ENCODE results near the gene IGF2BP2. TPM values are rescaled to one million over a fixed set of nuclear protein-coding genes. Genes with fewer than 3 reads are reported as not detected.
"Not testable (repeated sequence)": the region's sequence is repeated elsewhere in the genome, so short reads cannot be mapped to it uniquely, and the experiment has no call there.

IGF2BP2 gene
- total RNA-seq, 1 experiment from 2014 or later = 0.67 TPM

- DNase-seq = no peak
- no peaks in the 10 kb centered on the region for H3K36me3 ChIP-seq (ENCODE audit: insufficient read depth, low read length)
- no peaks in the 10 kb centered on the region for H3K4me1 ChIP-seq (ENCODE audit: low read length)
- no peaks in the 10 kb centered on the region for H4K20me1 ChIP-seq (ENCODE audit: insufficient read depth, low read depth, low read length)
- H3K9ac ChIP-seq (ENCODE audit: low read length) = no peak overlapping the region
- H3K4me3 ChIP-seq (ENCODE audit: low read length) = no peak overlapping the region
- no peaks in the 10 kb centered on the region for H3K9me2 ChIP-seq (replicated peaks; ENCODE audit: insufficient read depth, low read length)
- H3K27me3 ChIP-seq (ENCODE audit: low read length) = no peaks in the 10 kb centered on the region
- H3K27ac ChIP-seq (ENCODE audit: low read length) = no peak overlapping the region
- H2AFZ ChIP-seq (ENCODE audit: low read length) = no peak overlapping the region
- no peaks in the 10 kb centered on the region for H3K9me3 ChIP-seq (ENCODE audit: low read length)
- no peak overlapping the region for H3K4me2 ChIP-seq (ENCODE audit: low read depth, low read length, poor library complexity, severe bottlenecking)
- H3K79me2 ChIP-seq (ENCODE audit: low read length) = no peaks in the 10 kb centered on the region
These were observed 46.7 kb downstream of the IGF2BP2 start for GRCh38 chr3:185778094-185778493.

DNA sequence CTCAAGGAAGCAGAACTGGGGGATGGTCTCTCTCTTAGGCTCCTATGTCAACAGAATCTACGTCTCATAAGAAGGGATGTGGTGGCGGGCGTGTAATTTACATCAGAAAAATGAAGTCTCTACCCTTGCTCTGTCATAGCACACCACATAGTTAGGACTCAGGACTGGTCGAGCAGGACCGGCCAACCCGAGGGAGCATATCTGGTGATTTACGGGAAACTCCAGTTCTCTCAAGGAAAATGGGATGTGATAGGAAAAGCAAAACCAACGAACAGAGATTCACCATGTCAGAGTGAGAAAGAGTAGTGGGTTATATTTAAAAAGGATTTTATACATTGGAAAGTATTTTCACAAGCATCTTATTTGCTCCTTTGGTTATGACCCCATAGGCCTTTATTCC lies 54.7 kb downstream of the IGF2BP2 start:
- no peaks in the 10 kb centered on the region for H3K4me1 ChIP-seq (ENCODE audit: low read length)
- no peaks in the 10 kb centered on the region for H4K20me1 ChIP-seq (ENCODE audit: insufficient read depth, low read depth, low read length)
- H3K27me3 ChIP-seq (ENCODE audit: low read length) = no peaks in the 10 kb centered on the region
- H3K4me2 ChIP-seq (ENCODE audit: low read depth, low read length, poor library complexity, severe bottlenecking) = no peak overlapping the region
- no peak for DNase-seq
- no peak overlapping the region for H3K4me3 ChIP-seq (ENCODE audit: low read length)
- no peaks in the 10 kb centered on the region for H3K36me3 ChIP-seq (ENCODE audit: insufficient read depth, low read length)
- H2AFZ ChIP-seq (ENCODE audit: low read length) = no peak overlapping the region
- no peaks in the 10 kb centered on the region for H3K79me2 ChIP-seq (ENCODE audit: low read length)
- H3K27ac ChIP-seq (ENCODE audit: low read length) = no peak overlapping the region
- no peak overlapping the region for H3K9ac ChIP-seq (ENCODE audit: low read length)
- no peaks in the 10 kb centered on the region for H3K9me3 ChIP-seq (ENCODE audit: low read length)
- H3K9me2 ChIP-seq (replicated peaks; ENCODE audit: insufficient read depth, low read length) = no peaks in the 10 kb centered on the region

DNA sequence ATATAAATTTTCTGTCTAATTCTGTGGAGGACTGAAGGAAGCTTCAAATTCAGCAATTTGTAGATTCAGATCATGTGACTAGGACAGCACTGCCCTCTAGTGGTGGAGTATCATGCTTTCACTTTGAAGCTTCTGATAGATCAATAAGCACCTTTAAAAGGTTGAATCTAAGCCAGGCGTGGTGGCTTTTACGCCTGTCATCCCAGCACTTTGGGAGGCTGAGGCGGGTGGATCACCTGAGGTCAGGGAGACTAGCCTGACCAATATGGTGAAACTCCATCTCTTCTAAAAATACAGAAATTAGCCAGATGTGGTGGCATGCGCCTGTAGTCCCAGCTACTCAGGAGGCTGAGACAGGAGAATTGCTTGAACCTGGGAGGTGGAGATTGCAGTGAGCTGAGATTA lies 56.3 kb downstream of the IGF2BP2 start:
- H2AFZ ChIP-seq (ENCODE audit: low read length); H3K9me2 ChIP-seq (replicated peaks; ENCODE audit: insufficient read depth, low read length); H3K4me2 ChIP-seq (ENCODE audit: low read depth, low read length, poor library complexity, severe bottlenecking); H3K79me2 ChIP-seq (ENCODE audit: low read length); H3K27ac ChIP-seq (ENCODE audit: low read length); H3K4me1 ChIP-seq (ENCODE audit: low read length); H3K27me3 ChIP-seq (ENCODE audit: low read length); H3K9ac ChIP-seq (ENCODE audit: low read length); H3K9me3 ChIP-seq (ENCODE audit: low read length); H4K20me1 ChIP-seq (ENCODE audit: insufficient read depth, low read depth, low read length); H3K4me3 ChIP-seq (ENCODE audit: low read length); H3K36me3 ChIP-seq (ENCODE audit: insufficient read depth, low read length): not testable (repeated sequence)
- DNase-seq = peak; percentile 93

DNA sequence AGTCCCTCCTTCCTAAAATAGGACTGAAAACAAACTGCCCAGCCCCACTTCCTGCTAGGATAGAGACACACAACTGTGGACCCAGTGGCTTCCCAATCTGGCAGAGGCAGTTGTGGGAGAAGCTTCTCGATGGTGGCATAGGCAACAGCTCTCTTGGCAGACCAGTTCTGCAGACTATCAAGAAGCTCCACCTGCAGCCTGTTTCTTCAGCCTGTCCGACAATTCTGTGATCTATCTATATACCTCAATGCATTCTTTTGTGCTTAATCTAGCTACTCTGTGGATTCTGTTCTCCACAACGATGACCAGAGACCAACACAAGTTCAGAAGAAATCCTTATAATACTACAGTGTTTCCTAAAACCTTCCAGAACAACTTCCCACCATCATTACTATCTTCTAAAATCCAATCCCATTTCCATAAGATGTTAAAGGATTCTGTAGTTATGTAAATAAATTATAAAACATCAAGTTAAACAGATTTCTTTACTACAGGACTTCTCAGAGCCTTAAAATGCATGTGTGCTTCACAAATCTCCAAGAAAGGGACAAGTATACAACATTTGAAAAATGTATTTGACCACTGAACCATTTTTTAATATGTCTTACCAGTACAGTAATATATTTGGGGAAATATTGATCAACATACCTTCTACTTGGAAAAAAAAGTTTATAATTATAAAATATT lies 57.7 kb downstream of the IGF2BP2 start:
- Histone ChIP-seq H3K27me3 (ENCODE audit: low read length) (no peaks in the 10 kb centered on the region), H3K4me2 (ENCODE audit: low read depth, low read length, poor library complexity, severe bottlenecking) (no peak overlapping the region), H3K4me3 (ENCODE audit: low read length) (no peak overlapping the region), H3K36me3 (ENCODE audit: insufficient read depth, low read length) (no peaks in the 10 kb centered on the region), H3K79me2 (ENCODE audit: low read length) (no peaks in the 10 kb centered on the region), H3K27ac (ENCODE audit: low read length) (no peak overlapping the region), H4K20me1 (ENCODE audit: insufficient read depth, low read depth, low read length) (no peaks in the 10 kb centered on the region), H3K4me1 (ENCODE audit: low read length) (no peaks in the 10 kb centered on the region), H3K9ac (ENCODE audit: low read length) (no peak overlapping the region), H3K9me3 (ENCODE audit: low read length) (no peaks in the 10 kb centered on the region), H2AFZ (ENCODE audit: low read length) (no peak overlapping the region), H3K9me2 (replicated peaks; ENCODE audit: insufficient read depth, low read length) (no peaks in the 10 kb centered on the region)
- no peak for DNase-seq

- no peak overlapping the region for H3K4me3 ChIP-seq (ENCODE audit: low read length)
- H3K27ac ChIP-seq (ENCODE audit: low read length) = no peak overlapping the region
- no peaks in the 10 kb centered on the region for H3K36me3 ChIP-seq (ENCODE audit: insufficient read depth, low read length)
- H3K9me2 ChIP-seq (replicated peaks; ENCODE audit: insufficient read depth, low read length) = no peaks in the 10 kb centered on the region
- no peaks in the 10 kb centered on the region for H3K4me1 ChIP-seq (ENCODE audit: low read length)
- H2AFZ ChIP-seq (ENCODE audit: low read length) = no peak overlapping the region
- no peaks in the 10 kb centered on the region for H3K79me2 ChIP-seq (ENCODE audit: low read length)
- H3K9ac ChIP-seq (ENCODE audit: low read length) = no peak overlapping the region
- no peaks in the 10 kb centered on the region for H3K27me3 ChIP-seq (ENCODE audit: low read length)
- no peaks in the 10 kb centered on the region for H3K9me3 ChIP-seq (ENCODE audit: low read length)
- H3K4me2 ChIP-seq (ENCODE audit: low read depth, low read length, poor library complexity, severe bottlenecking) = no peak overlapping the region
- DNase-seq = no peak
- H4K20me1 ChIP-seq (ENCODE audit: insufficient read depth, low read depth, low read length) = no peaks in the 10 kb centered on the region
These were observed 58.4 kb downstream of the IGF2BP2 start for GRCh38 chr3:185766329-185767001.

DNA sequence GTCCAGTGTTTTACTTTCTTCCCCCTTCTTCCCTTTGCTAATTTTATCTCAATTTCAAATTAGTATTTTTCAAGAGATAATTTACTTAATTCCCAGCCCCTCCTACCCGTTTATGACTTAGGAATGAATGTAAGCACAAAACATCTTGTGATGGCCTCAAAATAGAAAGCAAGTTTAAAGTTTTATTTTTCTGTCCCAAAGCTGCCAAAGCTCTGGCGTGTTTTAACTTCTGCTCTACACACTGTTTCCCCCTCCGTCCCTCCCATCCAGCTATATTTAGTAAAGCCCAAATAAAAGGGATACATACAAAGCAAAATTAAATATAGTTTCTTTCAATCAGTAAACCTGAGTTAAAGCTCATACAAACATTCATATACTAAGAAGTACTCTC lies 59.9 kb downstream of the IGF2BP2 start:
- Histone ChIP-seq H3K36me3 (ENCODE audit: insufficient read depth, low read length) (no peaks in the 10 kb centered on the region), H2AFZ (ENCODE audit: low read length) (no peak overlapping the region), H3K9me2 (replicated peaks; ENCODE audit: insufficient read depth, low read length) (no peaks in the 10 kb centered on the region), H3K27ac (ENCODE audit: low read length) (no peak overlapping the region), H3K9me3 (ENCODE audit: low read length) (no peaks in the 10 kb centered on the region), H3K79me2 (ENCODE audit: low read length) (no peaks in the 10 kb centered on the region), H3K4me3 (ENCODE audit: low read length) (no peak overlapping the region), H4K20me1 (ENCODE audit: insufficient read depth, low read depth, low read length) (no peaks in the 10 kb centered on the region), H3K4me2 (ENCODE audit: low read depth, low read length, poor library complexity, severe bottlenecking) (no peak overlapping the region), H3K9ac (ENCODE audit: low read length) (no peak overlapping the region), H3K27me3 (ENCODE audit: low read length) (no peaks in the 10 kb centered on the region), H3K4me1 (ENCODE audit: low read length) (no peaks in the 10 kb centered on the region)
- DNase-seq = no peak

DNA sequence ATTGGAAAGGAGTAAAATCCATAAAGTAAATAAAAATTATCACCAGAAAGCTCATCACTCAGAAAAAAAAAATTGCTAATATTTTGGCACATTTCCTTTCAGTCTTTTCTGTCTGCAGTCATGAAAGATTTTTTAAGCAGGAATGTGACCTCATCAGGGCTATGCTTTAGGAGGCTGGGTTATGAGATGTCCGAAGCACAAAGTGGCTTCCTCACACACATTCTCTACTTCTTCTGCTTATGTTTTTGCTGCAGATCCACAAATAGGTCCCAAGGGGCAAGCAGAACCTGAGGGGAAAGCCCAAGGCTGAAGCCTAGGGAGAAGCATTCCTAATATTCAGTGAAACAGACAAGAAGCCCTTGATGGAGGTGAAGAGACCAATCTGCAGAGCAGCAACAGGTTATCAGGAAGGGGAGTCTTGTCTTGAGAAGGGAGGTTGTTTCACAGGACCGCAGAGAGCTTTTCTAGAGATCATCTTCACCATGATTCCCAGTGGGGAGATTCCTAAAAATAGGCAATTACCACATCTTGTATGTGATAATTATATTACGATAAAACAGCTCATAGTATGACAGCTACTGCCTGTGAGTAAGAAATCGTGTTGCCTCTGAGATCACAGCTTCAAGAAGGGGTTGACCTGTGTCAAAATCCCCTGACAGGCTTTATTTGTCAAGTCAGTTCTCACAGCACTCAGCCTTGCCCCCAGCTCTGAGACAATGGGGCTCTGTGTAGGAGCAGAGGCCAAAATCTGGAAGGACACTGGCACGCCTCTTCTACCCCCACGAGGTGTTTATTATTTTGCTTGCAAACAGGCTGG lies 60.5 kb downstream of the IGF2BP2 start:
- Histone ChIP-seq H3K9me3 (ENCODE audit: low read length) (no peaks in the 10 kb centered on the region), H3K4me1 (ENCODE audit: low read length) (no peaks in the 10 kb centered on the region), H4K20me1 (ENCODE audit: insufficient read depth, low read depth, low read length) (no peaks in the 10 kb centered on the region), H3K9me2 (replicated peaks; ENCODE audit: insufficient read depth, low read length) (no peaks in the 10 kb centered on the region), H3K27me3 (ENCODE audit: low read length) (no peaks in the 10 kb centered on the region), H3K9ac (ENCODE audit: low read length) (no peak overlapping the region), H3K4me3 (ENCODE audit: low read length) (no peak overlapping the region), H2AFZ (ENCODE audit: low read length) (no peak overlapping the region), H3K27ac (ENCODE audit: low read length) (no peak overlapping the region), H3K4me2 (ENCODE audit: low read depth, low read length, poor library complexity, severe bottlenecking) (no peak overlapping the region), H3K79me2 (ENCODE audit: low read length) (no peaks in the 10 kb centered on the region), H3K36me3 (ENCODE audit: insufficient read depth, low read length) (no peaks in the 10 kb centered on the region)
- no peak for DNase-seq

- no peaks in the 10 kb centered on the region for H3K36me3 ChIP-seq (ENCODE audit: insufficient read depth, low read length)
These were observed 61.4 kb downstream of the IGF2BP2 start for GRCh38 chr3:185763347-185764005.

More at GRCh38 chr3:185763347-185764005, 61.4 kb downstream of the IGF2BP2 start:
- H3K4me2 ChIP-seq (ENCODE audit: low read depth, low read length, poor library complexity, severe bottlenecking) = no peak overlapping the region
- no peaks in the 10 kb centered on the region for H3K79me2 ChIP-seq (ENCODE audit: low read length)
- H2AFZ ChIP-seq (ENCODE audit: low read length) = no peak overlapping the region
- no peaks in the 10 kb centered on the region for H3K9me3 ChIP-seq (ENCODE audit: low read length)
- no peaks in the 10 kb centered on the region for H3K9me2 ChIP-seq (replicated peaks; ENCODE audit: insufficient read depth, low read length)
- no peaks in the 10 kb centered on the region for H3K4me1 ChIP-seq (ENCODE audit: low read length)
- H3K4me3 ChIP-seq (ENCODE audit: low read length) = no peak overlapping the region
- no peaks in the 10 kb centered on the region for H3K27me3 ChIP-seq (ENCODE audit: low read length)
- no peak for DNase-seq
- H3K9ac ChIP-seq (ENCODE audit: low read length) = no peak overlapping the region
- H4K20me1 ChIP-seq (ENCODE audit: insufficient read depth, low read depth, low read length) = no peaks in the 10 kb centered on the region
- H3K27ac ChIP-seq (ENCODE audit: low read length) = no peak overlapping the region
